ENCODE results near the gene DUSP18.
A peak's percentile ranks its signal among the peaks of the same experiment; 100 is the strongest.
"Not testable (repeated sequence)": the region's sequence is repeated elsewhere in the genome, so short reads cannot be mapped to it uniquely, and the experiment has no call there.

The DUSP18 gene

DNA sequence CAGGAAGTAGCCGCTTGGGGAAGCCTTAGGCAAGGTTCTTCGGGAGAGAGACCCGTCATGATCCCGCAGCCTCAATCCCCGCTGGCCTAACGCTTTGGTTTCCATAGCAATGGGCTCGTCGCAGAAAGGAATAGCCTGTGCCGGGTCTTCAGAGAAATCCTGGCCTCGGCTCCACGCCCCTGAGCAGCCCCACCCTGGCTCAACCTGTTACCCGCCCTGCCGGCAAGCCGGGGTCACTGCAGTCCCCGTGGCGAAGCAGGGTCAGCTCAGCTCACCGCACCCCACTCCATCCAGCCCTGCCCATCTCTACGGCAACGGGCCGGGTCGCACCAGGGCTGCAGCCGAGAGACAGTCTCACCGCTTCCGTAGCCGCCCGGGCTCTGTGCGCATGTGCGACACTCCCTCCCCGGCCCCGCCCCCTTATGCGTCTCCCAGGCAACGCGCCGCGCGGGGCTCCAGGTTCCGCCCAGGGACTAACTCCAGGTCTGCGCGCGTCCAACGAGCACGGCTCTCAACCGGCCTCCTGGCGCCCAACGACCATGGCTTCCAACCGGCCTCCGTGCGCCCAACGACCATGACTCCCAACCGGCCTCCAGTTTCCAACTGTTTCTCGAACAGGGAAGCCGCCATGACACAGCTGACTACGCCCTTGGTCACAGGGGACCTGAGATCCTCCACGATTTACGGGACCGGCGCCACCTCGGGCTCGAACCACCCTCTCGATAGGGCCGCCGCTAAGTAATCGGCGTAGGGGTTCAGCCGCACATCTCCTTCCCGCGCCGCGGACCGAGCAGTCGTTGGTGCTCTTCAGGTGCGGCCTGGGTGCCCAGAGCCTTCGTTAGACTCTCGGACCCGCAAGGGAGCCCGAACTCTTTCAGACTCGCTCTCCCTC, at the start of gene DUSP18:
Gene DUSP18 (minus strand): TSS at position 382 of the 892 bp plus-strand sequence. CDS start 3,872 bp downstream, outside the sequence.
- peak; percentile 87 for DNase-seq

DNA sequence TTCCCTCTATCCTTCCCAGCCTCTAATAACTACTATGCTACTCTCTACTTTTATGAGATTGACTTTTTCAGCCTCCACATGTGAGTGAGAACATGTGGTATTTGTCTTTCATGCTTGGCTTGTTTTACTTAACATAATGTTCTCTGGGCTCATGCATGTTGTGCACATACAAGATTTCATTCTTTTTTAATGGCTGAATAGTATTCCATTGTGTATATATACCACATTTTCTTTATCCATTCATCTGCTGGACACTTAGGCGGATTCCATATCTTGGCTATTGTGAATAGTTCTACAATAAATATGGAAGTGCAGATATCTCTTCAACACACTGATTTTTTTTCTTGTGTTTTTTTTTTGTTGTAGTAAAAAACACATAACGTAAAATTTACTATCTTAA, 46.4 kb upstream of the DUSP18 start:
- DNase-seq, result no peak

- no peak for DNase-seq
These were observed 44.4 kb upstream of the DUSP18 start for GRCh38 chr22:30712094-30712493.

- DNase-seq, result not testable (repeated sequence)
These were observed 42.3 kb upstream of the DUSP18 start for GRCh38 chr22:30709980-30710379.

GRCh38 chr22:30705710-30706651, 38.3 kb upstream of the DUSP18 start:
- no peak for DNase-seq

DNA sequence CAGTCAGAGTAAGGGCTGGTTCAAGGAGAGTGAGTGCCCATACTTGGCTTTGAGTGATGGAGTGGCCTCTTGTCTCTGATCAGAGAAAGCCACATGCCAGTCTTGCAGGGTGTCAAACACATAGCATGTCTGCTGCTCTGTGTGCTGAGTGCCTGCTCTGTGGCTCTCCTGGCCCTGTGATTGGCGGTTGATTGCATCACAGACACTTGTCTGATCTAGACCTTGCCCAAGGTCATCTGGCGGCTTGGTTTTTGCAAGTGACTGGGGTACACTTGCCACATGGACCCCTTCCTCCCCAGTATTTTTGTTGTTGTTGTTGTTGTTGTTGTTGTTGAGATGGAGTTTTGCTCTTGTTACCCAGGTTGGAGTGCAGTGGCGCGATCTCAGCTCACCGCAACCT, 37.3 kb upstream of the DUSP18 start:
- DNase-seq, result no peak

GRCh38 chr22:30702856-30703255, 35.2 kb upstream of the DUSP18 start:
- no peak for DNase-seq

DNA sequence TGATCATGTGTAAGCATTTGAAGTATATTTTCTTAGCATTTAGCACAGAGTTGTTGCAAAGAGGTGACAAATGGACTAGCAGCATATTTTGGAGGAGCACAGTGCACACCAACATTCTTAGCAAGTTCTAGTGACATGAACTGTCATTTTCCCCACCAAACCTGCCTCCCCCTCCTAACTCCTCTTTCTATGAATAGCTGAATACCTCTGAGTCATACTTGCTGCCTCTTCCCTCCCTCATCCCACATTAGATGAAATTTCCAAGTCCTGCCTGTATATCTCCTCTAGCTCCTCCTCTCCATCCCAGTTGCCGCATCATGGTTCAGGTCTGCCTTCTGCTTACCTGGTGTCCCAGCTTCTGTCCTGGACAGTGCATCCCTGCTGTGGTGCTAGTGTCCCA, 34.2 kb upstream of the DUSP18 start:
- DNase-seq, result no peak

GRCh38 chr22:30697975-30698374, 30.3 kb upstream of the DUSP18 start:
- DNase-seq, result no peak

DNA sequence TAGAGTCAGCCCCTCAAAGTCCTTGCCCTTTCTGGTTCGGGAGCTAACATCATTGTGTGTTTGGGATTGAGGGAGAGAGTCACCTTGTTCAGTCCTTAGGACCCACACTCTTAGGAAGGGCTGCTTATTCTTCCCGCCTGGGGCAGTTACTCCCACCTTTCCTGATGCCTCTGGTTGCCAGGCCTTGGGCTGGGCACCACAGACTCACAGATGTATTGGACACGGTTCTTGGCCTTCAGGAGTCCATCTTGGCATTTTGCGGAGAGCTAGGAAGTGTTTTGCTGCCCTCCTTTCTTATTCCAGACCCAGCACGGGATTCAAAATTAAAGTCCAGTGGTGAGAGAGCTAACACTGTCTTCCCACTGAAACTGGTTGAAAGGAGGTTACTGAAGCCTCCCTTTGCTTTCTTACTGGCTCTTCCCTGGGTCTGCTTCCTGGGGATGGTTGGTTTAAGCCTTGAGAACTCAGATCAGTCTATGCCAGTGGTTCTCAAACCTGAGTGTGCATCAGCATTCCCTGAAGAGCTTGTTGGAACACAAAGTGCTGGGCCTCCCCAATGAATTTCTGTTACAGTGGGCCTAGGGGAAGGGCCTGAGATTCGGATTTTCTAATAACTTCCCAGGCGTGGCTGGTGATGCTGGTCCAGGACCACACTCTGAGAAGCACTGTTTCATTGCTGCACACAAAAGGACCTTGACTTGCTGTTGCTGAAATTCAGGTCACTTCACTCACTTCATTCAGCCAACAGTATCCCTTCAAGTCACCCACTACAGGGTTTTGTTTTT, 28.4 kb upstream of the DUSP18 start:
- no peak for DNase-seq

DNA sequence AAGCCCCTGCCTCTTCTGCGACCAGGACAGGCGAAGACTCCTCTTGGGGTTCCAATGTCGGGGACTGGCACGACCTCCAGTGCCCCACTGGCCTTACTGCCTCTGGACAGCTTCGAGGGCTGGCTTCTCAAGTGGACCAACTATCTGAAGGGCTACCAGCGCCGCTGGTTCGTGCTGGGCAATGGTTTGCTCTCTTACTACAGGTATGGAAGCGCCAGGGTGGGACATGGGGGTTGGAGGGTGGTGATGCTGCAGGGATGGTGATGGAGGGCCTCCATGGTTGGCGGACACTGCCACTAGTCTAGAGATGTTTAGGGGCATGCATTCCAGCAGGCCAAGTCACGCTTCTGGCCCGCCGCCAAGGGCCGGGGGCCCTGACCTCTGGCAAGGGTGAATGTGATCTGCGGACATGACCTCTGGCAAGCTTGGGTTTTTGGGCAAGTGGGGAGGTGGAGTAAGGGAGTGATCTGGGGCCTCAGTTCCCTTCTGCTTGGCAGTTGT, 27.7 kb upstream of the DUSP18 start:
- no peak for DNase-seq

DNA sequence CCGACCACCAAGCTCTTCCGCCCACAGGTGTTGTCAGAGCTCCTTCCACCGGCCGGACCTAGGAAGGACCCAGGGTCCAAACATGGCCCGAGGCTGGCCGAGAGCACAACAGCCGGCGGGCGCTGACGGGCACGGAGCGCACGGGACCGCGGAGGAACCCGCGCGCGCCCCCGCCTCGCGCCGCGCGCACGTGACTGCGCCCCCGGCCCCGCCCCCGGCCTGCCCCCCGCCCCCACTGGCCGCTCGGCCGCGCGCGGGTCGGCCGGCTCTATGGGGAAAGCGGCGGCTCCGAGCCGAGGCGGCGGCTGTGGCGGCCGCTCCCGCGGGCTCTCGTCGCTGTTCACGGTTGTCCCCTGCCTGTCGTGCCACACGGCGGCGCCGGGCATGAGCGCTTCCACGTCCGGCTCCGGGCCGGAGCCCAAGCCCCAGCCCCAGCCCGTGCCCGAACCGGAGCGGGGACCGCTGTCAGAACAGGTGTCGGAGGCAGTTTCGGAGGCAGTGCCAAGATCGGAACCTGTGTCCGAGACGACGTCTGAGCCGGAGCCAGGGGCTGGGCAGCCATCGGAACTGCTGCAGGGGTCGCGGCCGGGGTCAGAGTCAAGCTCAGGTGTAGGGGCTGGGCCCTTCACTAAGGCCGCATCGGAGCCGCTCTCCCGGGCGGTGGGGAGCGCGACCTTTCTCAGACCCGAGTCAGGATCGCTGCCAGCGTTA, 27.1 kb upstream of the DUSP18 start, which contains the start of gene OSBP2:
Gene OSBP2 (plus strand): TSS at position 235 of the 711 bp plus-strand sequence. CDS start 36 bp downstream, at position 271.
- peak; percentile 59 for DNase-seq

DNA sequence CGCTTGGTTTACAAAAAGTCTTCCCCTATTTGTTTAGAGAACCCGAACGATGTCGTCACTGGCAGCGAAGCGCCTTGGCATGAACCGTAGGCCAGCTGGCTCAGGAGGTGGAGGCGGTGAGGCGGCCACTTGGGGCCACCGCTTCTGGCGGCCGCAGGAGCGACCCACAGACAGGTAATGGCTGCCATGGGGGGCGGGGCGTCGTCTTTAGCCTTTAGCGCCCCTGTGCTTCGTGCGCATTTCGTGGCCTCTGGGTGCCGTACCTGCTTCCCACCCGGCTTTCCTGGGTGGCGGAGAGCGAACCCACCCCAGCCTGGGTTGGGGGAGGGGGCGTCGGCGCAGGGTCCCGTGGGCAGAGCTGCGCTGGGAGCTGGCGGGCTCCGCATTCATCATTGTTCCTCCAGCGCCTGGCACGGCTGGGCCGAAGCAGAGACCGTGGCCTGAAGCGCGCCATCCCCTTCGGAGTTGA, 26.5 kb upstream of the DUSP18 start:
- peak; percentile 68 for DNase-seq

- DNase-seq, result no peak
These were observed 23.5 kb upstream of the DUSP18 start for GRCh38 chr22:30691204-30691603.

DNA sequence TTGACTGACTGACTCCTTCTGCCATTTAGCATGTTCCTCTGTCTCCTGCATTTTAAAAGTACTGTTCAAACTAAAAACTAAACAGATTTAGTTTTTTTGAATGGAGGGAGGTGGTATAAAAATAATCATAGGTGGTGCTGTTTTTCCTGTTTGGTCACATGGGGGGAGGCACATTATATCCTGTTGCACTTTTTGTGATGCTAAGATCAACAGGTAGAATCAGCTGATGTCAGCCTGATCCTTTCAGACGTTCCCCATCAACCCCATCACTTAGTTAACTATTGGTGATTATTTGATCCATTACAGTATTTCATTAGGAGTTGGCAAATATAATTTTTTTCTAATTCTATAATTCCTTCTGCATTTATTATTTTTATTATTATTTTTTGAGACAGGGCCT, 21.9 kb upstream of the DUSP18 start:
- DNase-seq, result no peak

DNA sequence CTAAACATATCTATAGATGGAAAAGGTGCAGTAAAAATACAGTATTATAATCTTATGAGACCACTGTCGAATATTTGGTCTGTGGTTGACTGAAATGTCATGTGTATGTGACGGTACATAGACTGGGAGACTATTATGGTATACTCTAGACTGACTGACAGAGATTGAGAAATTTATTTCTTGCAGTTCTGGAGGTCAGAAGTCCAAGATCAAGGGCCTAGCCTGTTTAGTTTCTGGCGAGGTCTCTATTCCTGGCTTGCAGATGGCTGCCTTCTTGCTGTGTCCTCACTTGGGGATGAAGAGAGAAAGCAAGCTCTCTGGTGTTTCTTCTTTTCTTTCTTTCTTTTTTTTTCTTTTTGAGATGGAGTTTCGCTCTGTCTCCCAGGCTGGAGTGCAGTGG, 19.7 kb upstream of the DUSP18 start:
- no peak for DNase-seq

DNA sequence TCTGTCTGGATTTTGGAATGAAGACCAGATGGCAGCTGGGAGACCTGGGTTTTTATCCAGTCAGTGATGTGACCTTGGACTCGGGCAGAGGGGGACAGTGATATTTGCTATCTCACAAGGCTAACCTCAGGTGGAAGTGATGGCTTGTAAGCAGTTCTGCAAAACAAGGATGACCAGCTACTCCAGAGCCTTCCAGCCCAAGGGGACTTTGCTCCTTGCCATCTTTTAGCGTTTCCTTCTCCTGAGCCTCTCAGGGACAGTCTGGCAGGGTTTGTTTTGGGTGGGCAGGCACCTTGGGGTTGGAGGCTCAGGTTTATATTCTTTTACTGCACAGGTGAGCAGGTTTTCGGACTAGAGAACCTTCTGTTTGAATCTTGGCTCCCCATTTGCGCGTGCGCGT, 17.5 kb upstream of the DUSP18 start:
- no peak for DNase-seq

- DNase-seq, result no peak
These were observed 14.2 kb upstream of the DUSP18 start for GRCh38 chr22:30681831-30682230.

DNA sequence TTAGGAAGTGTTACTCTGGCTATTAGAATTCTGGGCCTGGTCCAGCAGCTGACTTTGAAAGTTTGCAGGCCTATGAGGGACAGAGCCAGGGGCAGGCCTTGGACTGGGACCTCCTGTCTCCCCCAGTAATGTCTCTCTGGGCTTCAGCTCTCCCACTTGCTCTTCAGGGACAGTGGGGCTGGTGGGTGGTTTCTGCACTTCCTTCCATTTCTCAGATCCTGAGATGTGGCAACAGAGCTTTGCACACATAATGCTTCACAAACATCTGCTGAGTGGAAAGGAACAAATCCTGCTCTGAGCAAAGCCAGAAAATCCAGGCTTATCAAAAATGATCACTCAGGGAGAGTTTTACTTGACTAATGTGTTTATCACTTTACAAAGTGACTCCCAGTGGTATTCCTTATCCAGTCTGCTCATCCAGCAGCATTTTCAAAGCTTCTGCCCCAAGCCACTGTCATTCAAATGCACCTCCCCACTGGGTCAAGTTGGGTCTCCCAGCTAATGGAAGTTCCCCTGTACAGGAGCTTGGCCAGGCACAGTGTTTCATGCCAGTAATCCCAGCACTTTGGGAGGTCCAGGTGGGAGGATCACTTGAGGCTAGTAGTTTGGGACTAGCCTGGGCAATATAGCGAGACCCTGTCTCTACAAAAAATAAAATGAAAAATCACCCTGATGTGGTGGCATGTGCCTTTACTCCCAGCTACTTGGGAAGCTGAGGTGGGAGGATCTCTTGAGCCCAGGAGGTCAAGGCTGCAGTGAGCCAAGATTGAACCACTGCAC, 13.5 kb upstream of the DUSP18 start:
- DNase-seq, result no peak

DNA sequence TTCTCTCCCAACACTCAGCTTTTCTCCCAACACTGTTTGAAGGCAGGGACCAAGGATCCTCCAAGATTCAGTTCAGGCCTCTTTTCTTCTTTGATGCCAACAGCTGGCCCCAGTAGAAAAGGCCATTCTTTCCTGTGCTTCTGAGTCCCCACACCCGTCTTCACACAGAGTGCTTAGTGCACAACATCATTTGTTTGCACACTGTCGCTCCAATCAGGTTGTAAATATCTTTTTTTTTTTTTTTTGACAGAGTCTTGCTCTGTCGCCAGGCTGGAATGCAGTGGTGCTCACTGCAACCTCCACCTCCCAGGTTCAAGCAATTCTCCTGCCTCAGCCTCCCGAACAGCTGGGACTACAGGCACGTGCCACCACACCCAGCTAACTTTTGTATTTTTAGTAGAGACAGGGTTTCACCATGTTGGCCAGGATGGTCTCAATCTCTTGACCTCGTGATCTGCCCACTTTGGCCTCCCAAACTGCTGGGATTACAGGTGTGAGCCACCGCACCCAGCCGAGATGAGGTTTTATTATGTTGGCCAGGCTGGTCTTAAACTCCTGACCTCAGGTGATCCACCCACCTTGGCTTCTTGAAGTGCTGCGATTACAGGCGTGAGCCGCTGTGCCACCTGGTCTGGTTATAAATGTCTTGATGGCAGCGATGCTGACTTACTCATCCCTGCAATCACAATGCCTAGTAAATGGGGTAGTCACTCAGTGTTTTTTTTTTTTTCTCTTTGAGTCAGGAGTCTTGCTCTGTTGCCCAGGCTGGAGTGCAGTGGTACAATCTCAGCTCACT, 12.4 kb upstream of the DUSP18 start:
- DNase-seq, result peak; percentile 1

All from DMS53 (cell line).